Activated T-cell treated with anti-CD3 and anti-CD28 coated beads for 4 hours (primary cell): Measurements from ENCODE around the gene PGAM1.
"Not testable (repeated sequence)": the region's sequence is repeated elsewhere in the genome, so short reads cannot be mapped to it uniquely, and the experiment has no call there.

ENCODE experiments used
- DNase-seq: peaks from one replicate; pipeline ENCODE4 v3.0.0-alpha.2; 2020

The PGAM1 gene

DNA sequence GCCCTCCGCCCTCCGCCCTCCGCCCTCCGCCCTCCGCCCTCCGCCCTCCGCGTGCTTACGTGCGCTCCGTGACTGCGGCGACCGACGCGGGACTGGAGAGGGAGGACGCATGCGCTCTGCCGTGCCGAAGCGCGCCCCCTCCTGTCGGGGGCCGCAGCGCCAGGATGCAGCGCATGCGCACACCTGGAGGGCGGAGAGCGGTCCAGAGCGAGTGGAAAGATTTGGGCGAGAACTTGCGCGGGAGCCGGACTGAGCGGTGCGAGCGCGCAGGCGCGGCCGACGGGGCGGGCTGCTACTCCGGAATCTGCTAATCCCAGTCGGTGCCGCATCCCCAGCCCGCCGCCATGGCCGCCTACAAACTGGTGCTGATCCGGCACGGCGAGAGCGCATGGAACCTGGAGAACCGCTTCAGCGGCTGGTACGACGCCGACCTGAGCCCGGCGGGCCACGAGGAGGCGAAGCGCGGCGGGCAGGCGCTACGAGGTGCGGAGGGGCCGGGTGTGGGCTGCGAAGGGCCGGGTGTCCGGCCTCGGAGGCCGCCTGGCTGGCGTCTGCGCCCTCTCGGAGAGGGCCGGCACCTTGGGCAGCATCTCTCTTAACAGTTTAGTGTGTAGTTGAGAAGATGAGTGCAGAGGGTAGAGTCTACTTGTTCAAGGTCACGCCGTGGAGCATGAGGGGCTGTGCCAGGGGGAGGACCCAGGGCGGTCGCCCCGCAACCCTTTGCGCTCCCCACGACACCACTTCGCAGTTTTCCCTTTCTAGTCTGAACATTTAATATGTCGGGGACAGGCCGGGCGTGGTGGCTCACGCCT lies at the start of gene PGAM1:
Gene PGAM1 (plus strand): TSS at position 228 of the 812 bp plus-strand sequence. CDS start 117 bp downstream, at position 345.
- peak; percentile 89 for DNase-seq

DNA sequence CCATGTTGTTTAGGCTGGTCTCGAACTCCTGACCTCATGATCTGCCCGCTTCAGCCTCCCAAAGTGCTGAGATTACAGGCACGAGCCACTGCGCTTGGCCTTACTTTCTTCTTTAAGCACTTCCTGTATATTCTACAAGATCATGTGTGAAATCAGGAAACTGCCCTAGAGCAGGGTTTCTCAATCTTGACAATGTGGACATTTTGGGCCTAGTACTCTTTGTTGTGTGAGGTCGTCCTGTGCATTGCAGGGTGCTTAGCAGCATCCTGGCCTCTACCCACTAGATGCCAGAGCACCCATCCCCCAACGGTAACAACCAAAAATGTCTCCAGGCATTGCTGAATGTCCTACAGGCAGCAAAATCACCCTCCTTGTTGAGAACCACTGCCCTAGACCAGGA lies 49.6 kb upstream of the PGAM1 start:
- no peak for DNase-seq

DNA sequence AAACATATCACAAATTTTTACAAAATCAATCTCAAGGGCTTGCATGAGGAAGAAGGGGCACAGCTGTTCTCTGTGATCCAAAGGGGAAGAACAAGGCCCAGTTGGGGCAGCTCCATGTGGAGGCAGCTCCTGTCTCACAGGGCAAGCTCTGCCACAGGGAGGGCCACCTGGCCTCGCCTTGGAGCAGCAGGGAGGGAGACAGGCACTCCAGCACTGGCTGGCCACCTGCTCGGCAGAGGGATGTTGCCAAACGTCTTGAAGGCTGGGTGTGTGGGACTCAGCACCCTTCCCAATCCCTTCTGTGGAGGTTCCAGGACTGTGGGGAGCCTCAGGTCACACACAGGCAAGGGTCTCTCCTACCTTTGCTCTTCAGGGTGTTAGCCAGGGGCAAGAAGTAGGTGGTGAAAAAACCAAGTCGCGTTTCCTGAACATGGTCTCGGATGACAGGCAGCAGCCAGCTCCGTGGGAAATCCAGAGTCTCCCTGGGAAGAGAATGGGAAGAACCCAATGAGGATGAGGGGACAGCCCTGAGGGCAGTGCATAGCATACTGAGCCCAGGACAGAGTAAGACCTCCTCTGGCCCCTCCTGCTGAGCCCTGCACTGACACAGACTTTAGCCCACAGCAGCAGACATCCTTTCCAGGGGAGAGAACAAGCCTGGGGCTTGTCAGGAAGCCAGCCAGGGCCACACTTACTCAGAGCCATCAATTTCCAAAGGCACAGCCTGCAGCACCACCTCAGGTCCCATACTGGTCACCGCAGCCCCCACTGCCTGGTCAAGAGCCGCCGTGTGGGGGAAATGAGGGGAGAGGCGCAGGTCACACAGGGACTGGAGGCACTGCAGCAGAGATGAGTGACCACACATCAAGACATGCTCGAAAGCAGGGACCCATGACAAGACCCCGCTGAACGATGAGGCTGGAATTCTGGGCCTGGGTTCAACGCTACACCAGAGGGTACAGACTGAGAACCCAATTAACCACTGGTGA lies 46.8 kb upstream of the PGAM1 start:
- no peak for DNase-seq

DNA sequence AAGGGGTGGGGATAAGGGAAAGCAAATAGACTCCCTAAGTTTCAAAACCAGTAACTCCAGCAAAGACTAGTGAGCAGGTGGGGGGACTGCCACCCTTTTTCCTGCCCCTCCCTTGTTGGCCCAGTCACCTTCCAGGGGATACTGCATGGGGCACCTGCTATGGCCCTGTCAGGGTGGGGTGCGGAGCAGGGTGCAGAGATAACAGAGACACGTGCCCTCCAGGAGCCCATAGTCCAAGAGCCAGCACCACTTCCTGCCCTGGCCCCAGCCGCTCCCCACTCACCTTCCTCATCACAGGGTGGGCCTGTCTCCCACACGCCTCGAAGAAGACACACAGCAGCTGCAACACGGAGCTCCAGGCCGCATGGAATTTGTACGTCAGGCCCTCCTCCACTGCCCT lies 45.5 kb upstream of the PGAM1 start:
- DNase-seq, result no peak

DNA sequence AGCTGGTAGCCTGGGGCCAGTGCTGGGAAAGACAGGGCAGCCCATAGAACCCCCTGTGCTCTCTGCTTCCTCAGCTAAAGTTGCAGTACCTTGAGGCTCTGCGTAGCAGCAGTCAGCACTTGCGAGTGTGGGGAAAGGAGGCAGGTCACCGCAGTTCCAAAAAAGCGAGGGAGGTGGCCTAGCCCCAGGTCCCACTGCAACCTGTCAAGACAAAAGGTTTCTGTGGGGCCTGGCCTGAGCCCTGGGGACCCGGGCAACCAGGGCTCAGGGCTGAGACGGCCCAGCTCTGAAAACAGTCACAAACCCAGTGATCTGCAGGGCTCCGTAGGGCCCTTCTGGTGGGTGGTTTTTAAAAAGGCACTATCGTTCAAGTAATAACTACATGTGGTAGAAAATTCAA lies 44.4 kb upstream of the PGAM1 start:
- DNase-seq, result no peak

DNA sequence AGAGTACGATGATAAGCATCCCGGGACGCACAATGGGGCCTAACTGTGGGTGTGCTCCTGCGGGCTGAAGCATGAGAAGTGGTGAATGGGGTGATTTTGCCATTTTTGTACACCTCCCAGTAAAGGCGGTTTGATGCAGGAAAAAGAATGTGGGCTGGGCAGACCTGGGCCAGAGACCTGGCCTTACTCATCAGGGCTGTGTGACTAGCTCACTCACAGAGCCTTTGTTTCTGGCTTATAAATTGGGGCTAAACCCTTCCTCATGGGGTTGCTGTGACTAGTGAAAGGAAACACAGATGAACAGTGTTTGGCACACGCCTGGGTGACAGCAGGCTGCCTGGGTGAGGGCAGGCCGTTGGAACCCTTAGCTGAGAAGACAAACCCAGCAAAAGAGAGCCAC lies 42.8 kb upstream of the PGAM1 start:
- DNase-seq, result no peak

DNA sequence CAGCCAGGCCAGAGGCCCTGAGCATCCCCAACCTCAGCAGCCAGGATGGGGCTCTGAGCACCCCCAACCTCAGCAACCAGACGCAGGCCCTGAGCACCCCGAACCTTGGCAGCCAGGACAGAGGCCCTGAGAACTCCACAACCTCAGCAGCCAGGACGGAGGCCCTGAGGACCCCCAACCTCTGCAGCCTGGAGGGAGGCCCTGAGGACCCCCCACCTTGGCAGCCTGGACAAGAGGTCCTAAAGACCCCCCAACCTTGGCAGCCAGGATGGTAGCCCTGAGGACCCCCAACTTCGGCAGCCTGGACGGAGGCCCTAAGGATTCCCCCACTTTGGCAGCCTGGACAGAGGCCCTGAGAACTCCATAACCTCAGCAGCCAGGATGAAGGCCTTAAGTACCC lies 41.8 kb upstream of the PGAM1 start:
- DNase-seq, result no peak

DNA sequence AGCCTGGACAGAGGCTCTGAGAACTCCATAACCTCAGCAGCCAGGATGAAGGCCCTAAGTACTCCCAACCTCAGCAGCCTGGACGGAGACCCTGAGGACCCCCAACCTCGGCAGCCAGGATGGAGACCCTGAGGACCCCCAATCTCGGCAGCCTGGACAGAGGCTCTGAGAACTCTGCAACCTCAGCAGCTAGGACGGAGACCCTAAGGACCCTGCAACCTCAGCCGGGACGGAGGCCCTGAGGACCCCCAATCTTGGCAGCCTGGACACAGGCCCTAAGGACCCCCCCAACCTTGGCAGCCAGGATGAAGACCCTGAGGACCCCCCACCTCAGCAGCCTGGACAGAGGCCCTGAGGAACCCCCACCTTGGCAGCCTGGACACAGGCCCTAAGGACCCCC lies 41.4 kb upstream of the PGAM1 start:
- no peak for DNase-seq

DNA sequence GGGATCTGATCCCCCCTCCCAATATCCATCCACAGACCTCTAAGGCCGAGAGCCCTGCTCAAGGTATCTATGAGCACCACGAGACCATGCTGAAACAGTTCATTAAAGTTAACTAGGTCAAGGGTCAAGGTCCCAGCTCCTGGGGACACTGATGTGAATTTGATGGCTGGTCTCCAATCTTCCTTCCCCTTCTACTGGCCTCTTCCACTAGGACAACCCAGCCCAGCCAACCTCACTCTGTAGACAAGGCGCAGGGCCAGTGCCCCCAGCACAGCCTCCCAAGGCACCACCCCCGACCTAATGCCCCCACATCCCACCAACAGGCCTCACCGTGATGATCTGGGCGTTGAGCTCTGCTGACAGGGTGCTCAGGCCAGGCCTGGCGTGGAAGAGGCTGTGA lies 40.4 kb upstream of the PGAM1 start:
- no peak for DNase-seq

DNA sequence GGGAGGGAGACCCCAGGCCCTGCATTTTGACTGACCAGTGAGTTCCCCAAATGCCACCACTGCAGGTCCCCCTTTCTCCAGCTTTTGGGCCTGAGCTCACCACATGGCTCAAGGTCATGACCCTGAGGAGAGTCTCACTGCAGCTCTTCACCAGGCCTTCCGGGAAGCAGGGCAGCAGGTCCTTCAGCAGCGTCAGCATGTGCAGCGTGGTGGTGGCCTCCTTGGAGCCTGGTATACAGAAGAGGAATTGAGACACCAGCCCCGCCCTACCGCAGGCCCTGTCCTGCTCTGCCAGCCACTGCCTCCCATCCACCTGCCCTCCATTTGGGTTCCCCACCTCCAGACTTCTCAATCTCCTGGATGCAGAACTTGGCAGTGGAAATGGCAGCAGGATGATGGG lies 37.8 kb upstream of the PGAM1 start:
- no peak for DNase-seq

DNA sequence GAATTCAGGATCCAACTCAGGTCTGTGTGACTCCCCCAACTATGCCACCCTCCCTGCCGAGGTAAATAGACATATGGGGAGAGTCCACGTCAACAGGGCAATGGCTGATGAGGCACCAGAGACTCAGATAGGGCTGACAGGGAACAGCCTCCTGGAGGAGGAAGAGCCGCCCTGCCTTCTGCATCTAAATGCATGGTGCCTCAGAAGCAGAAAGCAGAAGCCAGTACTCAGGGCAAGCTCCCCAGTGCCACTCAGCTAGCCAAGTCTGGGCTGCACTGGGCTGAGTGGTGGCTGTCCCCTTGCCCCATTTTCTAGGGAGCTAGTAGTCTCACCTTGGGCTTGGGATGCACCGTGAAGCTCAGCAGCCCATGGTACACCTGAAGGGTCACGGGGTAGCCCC lies 35.9 kb upstream of the PGAM1 start:
- no peak for DNase-seq

DNA sequence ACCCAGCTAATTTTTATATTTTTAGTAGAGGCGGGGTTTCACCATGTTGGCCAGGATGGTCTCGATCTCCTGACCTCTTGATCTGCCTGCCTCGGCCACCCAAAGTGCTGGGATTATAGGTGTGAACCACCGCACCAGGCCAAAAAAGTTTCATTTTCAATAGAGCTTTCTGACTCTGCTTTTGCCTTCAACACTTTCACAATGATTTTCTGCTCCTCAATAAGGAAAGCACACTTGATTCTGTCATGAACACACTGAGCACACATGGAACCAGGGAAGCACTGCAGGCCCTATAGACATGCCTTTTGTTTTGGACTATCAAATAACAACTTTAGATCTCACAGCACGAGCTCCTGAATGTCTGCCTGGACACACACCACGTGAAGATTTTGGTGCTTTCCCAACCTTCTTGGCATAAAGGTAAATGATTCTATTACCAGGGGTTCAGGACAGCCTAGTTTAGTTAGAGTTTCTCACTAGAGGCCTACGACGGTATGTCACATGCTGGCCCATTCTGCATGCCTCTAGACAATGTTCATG lies 32.9 kb upstream of the PGAM1 start:
- no peak for DNase-seq

DNA sequence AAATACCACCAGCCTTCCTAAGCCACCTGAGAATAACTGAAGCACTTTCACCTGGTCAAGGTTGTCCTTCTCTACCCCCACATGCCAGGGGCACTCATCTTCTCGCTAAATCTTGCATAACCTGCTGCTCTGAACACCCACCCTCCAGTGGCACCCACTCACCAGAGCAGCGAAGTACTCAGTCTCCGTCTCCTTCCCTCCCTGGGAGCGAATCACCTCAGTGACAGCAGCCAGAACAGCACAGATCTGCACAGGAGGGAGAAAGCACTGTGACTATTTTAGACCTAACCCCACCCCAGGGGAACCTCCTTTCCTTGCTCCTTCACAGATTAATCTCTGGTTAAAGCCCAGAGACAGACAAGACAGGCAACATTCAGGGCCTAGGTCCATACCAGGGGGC lies 29.9 kb upstream of the PGAM1 start:
- DNase-seq, result no peak

DNA sequence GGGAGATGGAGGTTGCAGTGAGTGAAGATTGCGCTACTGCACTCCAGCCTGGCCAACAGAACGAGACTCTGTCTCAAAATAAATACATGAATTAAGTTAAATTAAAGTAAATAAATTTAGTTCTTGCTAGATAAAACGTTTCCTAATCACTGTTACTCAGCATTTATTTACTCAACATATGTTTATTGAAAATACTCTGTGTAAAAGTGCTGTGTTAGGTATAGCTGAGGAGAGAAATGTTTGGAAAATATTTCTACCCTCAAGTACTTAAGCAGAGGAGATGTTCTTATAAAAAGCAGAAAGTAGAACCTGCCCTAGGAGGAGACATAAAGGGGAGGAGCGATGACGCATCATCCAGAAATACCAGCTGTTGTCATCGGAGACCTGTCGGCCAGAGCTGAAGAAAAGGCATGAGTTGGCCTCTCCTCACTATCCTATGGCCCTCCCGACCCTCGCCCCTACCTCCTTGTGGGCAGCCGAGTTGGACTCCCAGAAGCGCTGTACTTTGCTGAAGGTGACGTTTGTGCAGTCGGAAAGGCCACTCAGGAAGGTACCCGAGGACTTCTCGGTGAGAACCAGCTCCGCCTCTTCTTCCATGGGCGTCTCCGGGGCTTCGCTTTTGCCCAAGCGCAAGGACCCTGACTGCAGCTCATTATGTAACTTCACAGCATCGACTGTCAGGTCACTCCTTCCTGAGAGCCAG lies 26.0 kb upstream of the PGAM1 start:
- no peak for DNase-seq

DNA sequence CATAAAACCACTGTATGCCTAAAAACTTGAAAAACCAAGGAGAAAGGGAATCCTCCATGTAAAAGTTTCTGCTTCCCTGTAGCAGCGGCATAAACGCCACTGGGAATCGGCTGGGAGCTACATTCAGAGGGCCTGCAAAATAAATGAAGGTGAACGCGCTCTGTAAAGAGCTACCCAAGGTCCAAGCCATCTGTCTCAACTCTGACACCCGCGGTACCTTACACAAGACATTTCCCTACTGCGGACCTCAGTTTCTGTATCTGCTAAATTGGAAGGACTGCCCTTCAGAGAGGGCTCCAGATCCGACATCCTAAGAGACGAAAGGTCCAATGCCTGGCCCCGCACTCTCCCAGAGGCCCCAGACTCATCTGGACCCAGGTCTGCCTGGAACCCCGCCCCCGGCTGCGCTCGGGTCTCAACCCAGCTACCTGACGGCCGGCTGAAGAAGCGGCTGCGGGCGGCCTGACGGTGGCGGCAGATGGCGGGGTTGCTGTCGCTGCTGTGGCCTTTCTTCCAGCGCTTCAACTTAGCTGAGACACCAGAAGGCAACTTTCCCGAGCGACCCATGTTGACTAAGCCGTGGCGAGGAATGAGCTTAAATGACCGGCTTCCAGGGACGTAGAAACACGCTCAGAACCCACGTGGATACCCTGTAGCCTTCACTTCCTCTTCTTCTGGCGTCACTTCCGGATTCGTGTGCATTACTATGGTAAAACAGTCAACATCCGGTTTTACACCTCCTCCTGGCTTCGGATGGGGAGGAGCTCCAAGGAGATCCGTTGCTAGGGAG lies 25.1 kb upstream of the PGAM1 start, which contains the start of gene RRP12:
Gene RRP12 (minus strand): TSS at position 676 of the 790 bp plus-strand sequence. CDS start 109 bp downstream, at position 567.
- DNase-seq, result peak; percentile 76

DNA sequence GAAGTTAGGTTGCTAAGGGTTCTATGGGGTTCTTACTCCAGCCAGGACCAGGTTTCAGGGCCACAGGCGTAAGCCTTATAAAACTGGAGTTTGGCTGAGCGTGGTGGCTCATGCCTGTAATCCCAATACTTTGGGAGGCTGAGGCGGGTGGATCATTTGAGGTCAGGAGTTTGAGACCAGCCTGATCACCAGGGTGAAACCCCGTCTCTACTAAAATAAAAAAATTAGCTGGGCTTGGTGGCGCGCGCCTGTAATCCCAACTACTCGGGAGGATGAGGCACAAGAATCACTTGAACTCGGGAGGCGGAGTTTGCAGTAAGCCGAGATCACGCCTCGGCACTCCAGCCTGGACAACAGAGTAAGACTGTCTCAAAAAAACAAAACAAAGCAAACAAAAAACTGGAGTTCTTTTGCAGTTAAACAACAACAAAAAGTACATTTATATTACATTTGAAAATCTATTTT lies 24.5 kb upstream of the PGAM1 start:
- DNase-seq, result no peak

DNA sequence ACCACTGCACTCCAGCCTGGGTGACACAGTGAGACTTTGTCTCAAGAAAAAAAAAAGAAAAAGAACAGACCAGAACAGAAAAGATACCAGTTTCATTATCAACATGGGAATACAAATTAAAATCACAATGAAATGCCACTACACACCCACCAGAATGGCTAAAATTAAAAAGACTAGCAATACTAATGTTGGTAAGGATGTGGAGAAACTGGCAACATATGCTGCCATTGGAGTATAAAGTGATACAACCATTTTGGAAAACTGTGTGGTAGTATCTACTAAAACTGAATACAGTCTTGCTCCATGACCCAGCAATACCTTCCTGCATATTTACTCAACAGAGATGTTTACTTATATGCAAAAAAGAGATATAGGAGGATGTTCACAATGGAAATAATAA lies 21.9 kb upstream of the PGAM1 start:
- DNase-seq, result no peak

DNA sequence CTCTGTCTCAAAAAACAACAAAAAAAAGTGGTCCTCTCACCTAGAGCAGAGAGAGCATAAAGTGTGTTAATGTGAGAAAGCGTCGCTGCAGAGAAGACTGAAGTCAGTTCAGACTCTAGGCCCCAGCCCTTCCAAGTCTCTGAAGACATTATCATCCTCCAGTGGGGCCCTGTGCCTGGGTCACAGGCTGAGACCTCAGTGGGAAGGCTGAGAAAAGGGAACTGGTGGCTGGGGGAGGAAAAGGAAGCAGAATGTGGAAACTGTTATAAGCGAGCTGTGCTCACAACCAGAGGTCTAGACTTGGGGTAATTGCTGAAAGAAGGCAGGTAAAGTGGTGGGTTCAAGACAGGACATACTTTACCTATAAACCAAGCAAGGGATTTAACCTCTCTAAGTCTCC lies 19.9 kb upstream of the PGAM1 start:
- DNase-seq, result no peak

DNA sequence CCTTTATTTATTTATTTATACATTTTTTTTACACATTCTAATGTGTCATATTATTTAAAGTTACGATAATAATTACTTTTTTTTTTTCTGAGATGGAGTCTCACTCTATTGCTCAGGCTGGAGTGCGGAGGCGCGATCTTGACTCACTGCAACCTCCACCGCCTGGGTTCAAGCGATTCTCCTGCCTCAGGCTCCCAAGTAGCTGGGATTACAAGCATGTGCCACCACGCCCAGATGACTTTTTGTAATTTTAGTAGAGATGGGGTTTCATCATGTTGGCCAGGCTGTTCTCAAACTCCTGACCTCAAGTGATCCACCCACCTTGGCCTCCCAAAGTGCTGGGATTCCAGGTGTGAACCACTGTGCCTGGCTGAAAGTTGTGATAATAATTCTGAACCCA lies 19.5 kb upstream of the PGAM1 start:
- not testable (repeated sequence) for DNase-seq

DNA sequence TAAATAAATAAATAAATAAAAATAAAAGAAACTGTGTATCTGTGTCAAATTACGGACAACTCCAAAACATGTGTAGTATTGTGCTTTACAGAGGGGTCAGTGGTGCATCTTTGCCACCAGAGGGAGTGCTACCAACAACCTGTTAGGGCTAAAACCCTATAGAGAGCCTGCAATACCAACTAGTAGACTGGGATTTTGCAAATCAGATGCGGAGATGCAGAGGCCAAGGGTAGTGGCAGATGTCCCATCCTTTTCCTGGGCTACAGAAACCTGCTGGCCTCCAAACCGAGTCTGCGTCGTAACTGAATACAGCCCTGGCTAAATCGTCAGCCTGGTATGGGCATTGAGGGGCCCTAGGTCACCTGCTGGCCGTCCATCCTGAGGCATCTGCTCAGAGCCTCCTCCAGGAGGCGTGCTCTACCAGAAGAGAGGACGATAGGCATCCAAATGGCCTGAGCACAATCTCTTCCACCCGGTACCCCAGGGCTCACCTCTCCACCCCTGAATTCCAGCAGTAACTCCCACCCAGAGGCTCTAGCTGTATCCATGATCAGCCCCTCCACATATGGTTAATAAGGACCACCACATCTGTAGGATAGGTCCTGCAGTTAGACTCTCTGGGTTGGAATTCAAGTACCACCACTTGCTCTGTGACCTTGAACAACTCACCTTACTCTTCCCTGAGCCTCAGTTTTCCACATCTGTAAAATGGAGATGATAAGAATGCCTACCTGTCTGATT lies 18.6 kb upstream of the PGAM1 start:
- DNase-seq, result peak; percentile 54

DNA sequence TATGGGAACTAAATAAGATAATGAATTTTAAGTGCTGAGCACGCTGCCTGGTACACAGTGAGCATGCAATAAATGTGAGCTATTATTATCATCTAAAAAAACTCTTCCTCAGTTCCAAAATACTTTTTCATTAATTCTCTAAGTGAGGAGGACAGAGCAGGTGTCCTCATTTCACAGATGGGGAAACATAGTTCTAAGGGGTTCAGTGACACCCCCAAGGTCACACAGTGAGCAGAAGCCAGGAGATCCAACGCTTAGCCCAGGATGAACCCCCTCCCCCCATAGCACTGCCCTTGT lies 18.1 kb upstream of the PGAM1 start:
- DNase-seq, result no peak
